Measurements from ENCODE around the gene STPG4. TPM values are rescaled to one million over a fixed set of nuclear protein-coding genes. Genes with fewer than 3 reads are reported as not detected.

STPG4 gene, protein sequence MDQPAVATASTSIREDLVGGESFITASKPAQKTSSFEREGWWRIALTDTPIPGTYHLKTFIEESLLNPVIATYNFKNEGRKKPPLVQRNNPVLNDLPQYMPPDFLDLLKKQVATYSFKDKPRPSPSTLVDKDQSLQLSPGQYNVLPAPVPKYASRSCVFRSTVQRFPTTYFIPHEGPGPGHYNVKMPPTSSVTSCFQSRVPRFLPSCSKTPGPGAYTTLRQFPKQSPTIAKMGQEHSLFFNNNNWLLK
- not detected in 2 replicates for total RNA-seq

DNA sequence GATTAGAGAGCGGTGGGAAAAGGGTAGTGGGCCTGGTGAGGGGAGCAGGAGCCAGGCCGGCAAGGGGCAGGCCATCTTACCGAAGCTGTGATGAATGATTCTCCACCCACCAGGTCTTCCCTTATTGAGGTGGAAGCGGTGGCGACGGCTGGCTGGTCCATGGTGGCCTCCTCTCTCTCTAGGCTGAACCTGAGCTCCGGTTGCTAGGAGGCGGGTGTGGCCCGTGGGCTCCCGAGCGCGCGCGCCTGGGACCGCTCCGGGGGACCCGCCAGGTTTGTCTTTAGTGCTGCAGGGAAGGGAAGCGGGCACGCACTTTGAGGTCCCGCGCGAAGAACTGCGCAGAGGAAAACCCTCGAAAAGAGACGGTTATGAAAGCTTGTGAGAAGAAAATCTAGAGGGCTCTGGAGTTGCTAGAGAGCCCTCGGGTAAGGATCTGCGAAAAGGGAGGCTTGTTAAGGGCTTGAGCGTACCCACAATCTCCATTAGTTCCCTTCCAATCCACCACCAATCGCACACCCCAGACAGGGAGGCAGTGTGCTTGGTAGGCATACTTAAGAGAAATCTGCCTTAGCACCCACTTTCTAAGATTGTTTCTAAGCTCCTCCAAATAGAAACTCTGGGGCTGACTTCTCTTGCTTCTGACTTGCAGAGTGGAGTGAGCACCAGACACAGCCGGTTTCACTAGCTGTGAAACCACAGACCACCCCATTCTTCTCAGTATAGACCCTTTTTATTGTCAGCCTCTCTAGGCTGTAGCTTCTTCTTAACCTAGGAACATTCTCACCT is at the start of gene STPG4:
Gene STPG4, minus strand, starts transcription at position 218 of the 786 bp plus-strand sequence. Its CDS starts 57 bp downstream, at position 161.

Other genes starting within 250 kb of the STPG4 start
- gene MCFD2, start 239.5 kb downstream of the STPG4 start, total RNA-seq, result 95.2 and 101 TPM in 2 replicates
- 12.6 and 14.1 TPM in 2 replicates for gene TTC7A, start 214.1 kb downstream of the STPG4 start, total RNA-seq
- 520 and 637 TPM in 2 replicates for gene CALM2, start 21.2 kb upstream of the STPG4 start, total RNA-seq
- gene EPCAM, start 214.0 kb upstream of the STPG4 start, total RNA-seq, result 0.34 and 0.74 TPM in 2 replicates
- 19.8 and 20.5 TPM in 2 replicates for gene MSH2, start 247.8 kb upstream of the STPG4 start, total RNA-seq